Lower lobe of right lung (tissue), 2 donors: ENCODE results near the gene NUCB2. TPM values are rescaled to one million over a fixed set of nuclear protein-coding genes. Genes with fewer than 3 reads are reported as not detected.
A peak's percentile ranks its signal among the peaks of the same experiment; 100 is the strongest.

Source experiments
- ATAC-seq, 2 donors: fragments of 200-7000 bp; cut with Tn5 transposase; one replicate each; pipeline ENCODE4 v1.9.1; 2020 to 2022; ENCODE audit warnings: mild to moderate bottlenecking in 2 of 2, moderate library complexity in 2 of 2
- DNase-seq: peaks from one replicate; pipeline ENCODE4 v3.0.0-alpha.2; 2020
- H3K27ac ChIP-seq: fragments of 200-600 bp; one replicate; pipeline ENCODE4 v1.8.0; 2022
- H3K27me3 ChIP-seq: fragments of 200-600 bp; one replicate; pipeline ENCODE4 v1.8.0; 2022; ENCODE audit warnings: low read depth
- H3K36me3 ChIP-seq: fragments of 200-600 bp; one replicate; pipeline ENCODE4 v1.8.0; 2022; ENCODE audit warnings: mild to moderate bottlenecking
- H3K4me1 ChIP-seq: fragments of 200-600 bp; one replicate; pipeline ENCODE4 v1.8.0; 2022
- H3K4me3 ChIP-seq: fragments of 200-600 bp; one replicate; pipeline ENCODE4 v1.8.0; 2022; ENCODE audit warnings: mild to moderate bottlenecking
- H3K9me3 ChIP-seq: fragments of 200-600 bp; one replicate; pipeline ENCODE4 v1.8.0; 2022
- intact Hi-C: fragments of 100-400 bp; cut with DNase I; formaldehyde crosslinking; loops from one replicate; pipeline ENCODE4 v1.11.0; 2022
- total RNA-seq: library from RNA; stranded (reverse); fragmentation: NEBNext Ultra II Directional; extraction: Animal tissue kit (Norgen Biotek cat#: 25700); gene quantifications from one replicate; pipeline ENCODE4 v1.2.1, GENCODE V29; 2021
- TF ChIP-seq, protein P1 (sequence below): fragments of 200-600 bp; IDR thresholded peaks from one replicate; pipeline ENCODE4 v1.8.0; 2022; ENCODE audit warnings: antibody characterized with exemption, mild to moderate bottlenecking
- donor health status: DM: no; HTN: yes; CAD: no; lungs with severe emphysema.

Gene NUCB2
- total RNA-seq, 1 donor from 2014 or later, result 82.7 TPM

DNA sequence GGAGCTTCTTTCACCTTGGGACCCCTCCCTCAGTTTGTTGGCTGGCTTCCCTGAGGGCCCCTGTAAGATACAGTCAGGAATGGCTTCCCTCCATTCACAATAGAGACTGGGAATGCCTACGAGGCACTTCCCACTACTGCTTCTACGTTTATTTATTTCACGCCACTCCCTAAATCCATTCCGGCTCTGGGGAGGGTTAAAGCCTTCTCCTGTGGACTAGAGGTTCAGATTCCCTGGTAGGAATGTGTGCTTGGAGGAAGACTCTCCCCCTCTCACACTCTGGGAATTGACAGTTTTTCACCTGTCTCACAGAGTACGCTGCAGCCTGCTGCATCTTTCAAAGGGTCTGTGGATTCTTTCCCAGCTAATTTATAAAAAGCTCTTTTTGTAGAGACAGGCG is 3.3 kb upstream of the NUCB2 start:
- Histone ChIP-seq H3K9me3 (no peaks in the 10 kb centered on the region), H3K4me3 (no peak overlapping the region), H3K27ac (no peak overlapping the region), H3K4me1 (peaks cover 18% of the 10 kb centered on the region), H3K27me3 (no peaks in the 10 kb centered on the region), H3K36me3 (no peaks in the 10 kb centered on the region)
- TF ChIP-seq, protein P1, sequence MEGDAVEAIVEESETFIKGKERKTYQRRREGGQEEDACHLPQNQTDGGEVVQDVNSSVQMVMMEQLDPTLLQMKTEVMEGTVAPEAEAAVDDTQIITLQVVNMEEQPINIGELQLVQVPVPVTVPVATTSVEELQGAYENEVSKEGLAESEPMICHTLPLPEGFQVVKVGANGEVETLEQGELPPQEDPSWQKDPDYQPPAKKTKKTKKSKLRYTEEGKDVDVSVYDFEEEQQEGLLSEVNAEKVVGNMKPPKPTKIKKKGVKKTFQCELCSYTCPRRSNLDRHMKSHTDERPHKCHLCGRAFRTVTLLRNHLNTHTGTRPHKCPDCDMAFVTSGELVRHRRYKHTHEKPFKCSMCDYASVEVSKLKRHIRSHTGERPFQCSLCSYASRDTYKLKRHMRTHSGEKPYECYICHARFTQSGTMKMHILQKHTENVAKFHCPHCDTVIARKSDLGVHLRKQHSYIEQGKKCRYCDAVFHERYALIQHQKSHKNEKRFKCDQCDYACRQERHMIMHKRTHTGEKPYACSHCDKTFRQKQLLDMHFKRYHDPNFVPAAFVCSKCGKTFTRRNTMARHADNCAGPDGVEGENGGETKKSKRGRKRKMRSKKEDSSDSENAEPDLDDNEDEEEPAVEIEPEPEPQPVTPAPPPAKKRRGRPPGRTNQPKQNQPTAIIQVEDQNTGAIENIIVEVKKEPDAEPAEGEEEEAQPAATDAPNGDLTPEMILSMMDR, result no peak
- intact Hi-C loops, result no loop called here
- DNase-seq, result no peak
- no peak for ATAC-seq

DNA sequence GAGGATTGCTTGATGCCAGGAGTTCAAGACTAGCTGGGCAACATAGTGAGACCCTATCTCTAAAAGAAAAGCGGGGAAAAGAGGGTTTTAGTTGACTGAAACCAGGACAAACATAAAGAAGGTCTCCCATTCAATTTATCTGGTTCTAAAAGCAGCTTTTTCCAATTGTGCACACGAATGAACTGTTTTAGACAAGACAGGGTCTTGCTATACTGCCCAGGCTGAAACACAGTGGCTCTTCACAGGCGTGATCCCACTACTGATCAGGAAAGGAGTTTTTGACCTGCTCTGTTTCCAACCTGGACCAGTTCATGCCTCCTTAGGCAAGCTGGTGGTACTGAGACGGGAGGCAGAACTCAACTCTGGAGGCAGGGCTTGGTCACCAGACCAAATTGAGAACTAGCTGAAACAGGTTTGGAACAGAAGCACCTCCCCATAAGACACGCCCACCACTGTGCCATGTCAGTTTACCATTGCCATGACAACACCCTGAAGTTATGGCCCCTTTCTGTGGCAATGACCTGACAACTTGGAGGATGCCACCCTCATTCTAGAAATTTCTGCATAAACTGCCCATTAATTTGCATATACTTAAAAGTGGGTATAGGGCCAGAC is 2.8 kb upstream of the NUCB2 start:
- no peak for ATAC-seq
- H3K4me3 ChIP-seq, result no peak overlapping the region
- intact Hi-C loops, result no loop called here
- H3K27me3 ChIP-seq, result no peaks in the 10 kb centered on the region
- H3K27ac ChIP-seq, result no peak overlapping the region
- no peak for DNase-seq
- H3K4me1 ChIP-seq, result peaks cover 18% of the 10 kb centered on the region
- H3K9me3 ChIP-seq, result no peaks in the 10 kb centered on the region
- TF ChIP-seq, protein P1, result no peak
- no peaks in the 10 kb centered on the region for H3K36me3 ChIP-seq

DNA sequence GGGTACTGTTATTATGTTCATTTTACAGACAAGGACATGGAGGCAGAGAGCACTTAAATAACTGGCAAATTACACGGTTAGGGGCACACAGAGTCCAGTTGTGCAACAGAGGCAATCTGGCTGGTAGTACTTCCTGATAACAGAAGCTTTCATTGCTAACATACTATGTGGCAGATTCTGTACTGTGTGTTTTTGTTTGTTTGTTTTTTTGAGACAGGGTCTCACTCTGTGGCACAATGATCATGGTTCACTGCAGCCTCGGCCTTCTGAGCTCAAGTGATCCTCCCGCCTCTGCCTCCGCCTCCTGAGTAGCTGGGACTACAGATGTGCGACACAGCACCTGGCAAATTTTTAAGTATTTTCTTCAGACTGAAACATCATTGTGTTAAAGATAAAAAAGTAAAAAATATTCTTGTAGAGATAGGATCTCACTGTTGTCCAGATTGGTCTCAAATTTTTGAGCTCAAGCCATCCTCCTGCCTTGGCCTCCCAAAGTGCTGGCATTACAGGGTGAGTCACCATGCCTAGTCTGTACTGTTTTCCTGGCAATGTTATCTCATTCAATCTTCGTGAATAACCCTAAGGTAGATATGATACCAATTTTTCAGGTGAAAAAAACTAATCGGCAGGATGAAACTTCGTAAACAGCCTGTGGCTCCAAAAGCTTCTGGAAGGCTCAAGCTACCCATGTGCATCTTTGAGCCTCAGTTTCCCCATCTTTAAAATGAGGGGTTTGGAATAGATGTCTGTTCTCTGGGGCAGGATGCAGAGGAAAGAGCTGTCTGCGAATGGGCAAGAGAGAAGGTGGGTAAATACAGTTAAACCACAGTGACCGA is 921 bp upstream of the NUCB2 start:
- intact Hi-C loops, result no loop called here
- no peak for ATAC-seq

DNA sequence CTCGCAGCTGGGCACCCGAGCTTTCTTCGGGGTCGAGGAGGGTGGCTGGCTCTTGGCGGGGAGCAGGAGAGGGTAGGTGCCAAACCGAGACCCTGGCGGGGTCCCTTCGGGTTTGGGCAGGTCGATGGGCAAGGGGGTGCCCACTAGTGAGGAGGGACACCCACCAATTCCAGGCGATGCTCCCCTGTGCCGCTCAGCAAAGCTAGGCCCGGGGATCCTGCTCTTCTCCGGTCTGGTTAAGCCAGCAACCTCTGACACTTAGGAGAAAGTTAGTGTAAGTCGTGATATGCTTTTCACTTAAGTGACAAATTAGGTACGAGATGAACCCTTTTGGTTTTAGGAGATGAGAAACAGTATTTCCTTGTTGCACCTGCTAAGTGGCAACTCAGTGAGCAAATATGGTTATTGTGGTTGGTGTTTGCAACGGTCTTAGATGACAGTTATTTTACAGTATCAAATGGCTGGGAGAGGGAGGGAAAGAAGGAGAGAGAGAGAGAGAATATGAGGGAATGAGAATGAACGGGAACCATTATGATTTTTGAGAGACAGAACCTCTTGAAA is 565 bp downstream of the NUCB2 start:
- peak; percentile 9 to 45 for ATAC-seq
- Histone ChIP-seq H3K4me1 (peaks cover 18% of the 10 kb centered on the region), H3K4me3 (peak overlapping the region; percentile 97), H3K36me3 (no peaks in the 10 kb centered on the region), H3K9me3 (no peaks in the 10 kb centered on the region), H3K27me3 (no peaks in the 10 kb centered on the region), H3K27ac (peak overlapping the region; percentile 90)
- no peak for DNase-seq
- intact Hi-C loops, result no loop called here
- TF ChIP-seq, protein P1, result no peak

More for the DNA sequence above, 921 bp upstream of the NUCB2 start:
- TF ChIP-seq, protein P1, result no peak
- no peaks in the 10 kb centered on the region for H3K27me3 ChIP-seq
- H3K36me3 ChIP-seq, result no peaks in the 10 kb centered on the region
- DNase-seq, result no peak
- peaks cover 18% of the 10 kb centered on the region for H3K4me1 ChIP-seq
- no peaks in the 10 kb centered on the region for H3K9me3 ChIP-seq
- peak overlapping the region; percentile 97 for H3K4me3 ChIP-seq
- peak overlapping the region; percentile 90 for H3K27ac ChIP-seq

DNA sequence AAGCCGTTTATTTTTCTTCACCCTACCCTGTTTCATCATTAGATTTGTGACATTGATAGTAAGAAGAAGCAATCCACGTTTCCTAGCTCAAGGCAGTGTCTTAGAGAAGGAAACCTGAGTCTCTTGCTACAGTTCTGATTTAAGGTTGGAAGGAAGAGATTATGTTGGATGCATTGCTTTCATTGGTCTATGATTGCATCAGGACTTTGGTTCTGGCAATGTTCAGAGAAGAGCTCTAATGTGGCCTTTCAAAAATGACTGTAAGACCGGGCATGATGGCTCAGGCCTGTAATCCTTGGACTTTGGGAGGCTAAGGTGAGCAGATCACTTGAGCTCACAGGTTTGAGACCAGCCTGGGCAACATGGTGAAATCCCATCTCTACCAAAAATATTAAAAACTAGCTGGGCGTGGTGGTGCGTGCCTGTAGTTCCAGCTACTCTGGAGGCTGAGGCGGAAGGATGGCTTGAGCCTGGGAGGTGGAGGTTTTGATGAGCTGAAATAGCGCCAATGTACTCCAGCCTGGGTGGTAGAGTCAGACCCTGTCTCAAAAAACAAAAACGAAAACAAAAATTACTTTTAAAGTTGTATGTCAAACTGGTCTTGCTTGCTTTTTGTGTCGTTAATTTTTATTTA is 4.1 kb downstream of the NUCB2 start:
- peaks cover 27% of the 10 kb centered on the region for H3K36me3 ChIP-seq
- peaks cover 13% of the 10 kb centered on the region for H3K4me1 ChIP-seq
- TF ChIP-seq, protein P1, result no peak
- DNase-seq, result no peak
- H3K4me3 ChIP-seq, result no peak overlapping the region
- no peaks in the 10 kb centered on the region for H3K9me3 ChIP-seq
- no peak overlapping the region for H3K27ac ChIP-seq
- H3K27me3 ChIP-seq, result no peaks in the 10 kb centered on the region
- no peak for ATAC-seq
- intact Hi-C loops, result no loop called here
